Measurements from ENCODE around the gene LRRC8C. TPM values are rescaled to one million over a fixed set of nuclear protein-coding genes. Genes with fewer than 3 reads are reported as not detected.
"Not testable (repeated sequence)": the region's sequence is repeated elsewhere in the genome, so short reads cannot be mapped to it uniquely, and the experiment has no call there.

Gene LRRC8C
- polyA plus RNA-seq, 3 donors: 5.7 to 8.6 (median 6.7) TPM

DNA sequence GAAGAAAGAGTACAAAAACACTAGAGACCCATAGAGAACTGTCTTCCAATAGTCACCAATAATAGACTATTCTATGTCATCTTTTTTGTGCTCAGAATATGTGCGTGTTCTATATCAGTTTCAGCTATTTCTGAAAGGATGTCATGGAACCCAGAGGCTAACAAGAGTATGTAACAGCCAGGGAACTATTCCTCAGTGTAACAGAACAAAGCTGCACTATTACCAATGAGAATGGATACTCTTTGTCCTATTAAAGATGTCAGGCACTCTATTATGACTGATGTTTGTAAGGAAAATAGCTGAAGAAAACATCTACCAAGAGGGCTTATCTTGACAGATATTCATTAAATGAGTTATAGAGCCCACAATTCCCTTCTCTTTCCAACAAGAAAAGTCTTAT, 8.6 kb upstream of the LRRC8C start:
- no peak for DNase-seq (ENCODE audit: extremely low read depth in 1 of 11, low read depth in 9 of 11, low spot score in 4 of 11)

DNA sequence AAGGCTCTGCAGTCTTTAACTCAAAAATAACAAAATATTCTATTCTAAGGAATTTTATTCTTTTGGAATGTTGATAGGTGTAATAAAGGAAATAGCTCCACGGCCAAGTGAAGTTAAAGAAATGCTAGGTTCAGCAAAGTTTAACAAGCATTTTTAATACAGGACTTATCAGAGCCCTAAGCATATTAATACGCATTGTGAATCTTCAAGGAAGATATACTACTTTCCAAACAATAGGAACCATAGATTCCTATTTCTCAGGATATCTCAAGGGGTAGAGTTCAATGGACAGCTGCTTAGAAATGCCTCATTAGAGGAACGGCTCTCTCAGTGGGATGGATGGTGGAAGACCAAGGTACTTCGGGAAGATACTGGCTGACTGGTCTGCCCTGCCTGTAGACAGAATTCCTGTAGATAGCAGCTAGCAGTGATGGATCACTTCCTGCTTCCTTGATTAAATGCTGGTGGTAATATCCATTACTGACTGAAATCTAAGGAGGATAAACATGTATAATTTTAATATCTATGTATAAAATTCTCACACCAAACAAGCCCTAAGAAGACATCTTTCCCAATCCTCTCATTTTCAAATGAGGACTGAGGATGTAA, 8.1 kb upstream of the LRRC8C start:
- DNase-seq (ENCODE audit: extremely low read depth in 1 of 11, low read depth in 9 of 11, low spot score in 4 of 11): no peak

DNA sequence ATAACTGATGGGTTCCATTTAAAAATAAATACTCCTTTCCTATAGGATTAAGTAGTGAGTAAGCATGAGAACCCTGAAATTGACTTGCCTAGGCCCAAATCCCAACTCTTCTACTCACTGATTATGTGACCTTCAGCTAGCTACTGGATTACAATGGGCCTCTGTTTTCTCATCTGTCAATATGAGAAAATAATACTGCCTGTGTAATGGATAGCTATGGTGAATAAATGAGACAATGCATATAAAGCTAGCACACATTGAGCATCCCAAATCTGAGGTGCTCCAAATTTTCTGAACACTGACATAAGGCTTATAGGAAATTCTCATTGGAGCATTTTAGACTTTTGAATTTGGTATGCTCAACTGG, 5.3 kb upstream of the LRRC8C start:
- DNase-seq (ENCODE audit: extremely low read depth in 1 of 11, low read depth in 9 of 11, low spot score in 4 of 11): no peak

DNA sequence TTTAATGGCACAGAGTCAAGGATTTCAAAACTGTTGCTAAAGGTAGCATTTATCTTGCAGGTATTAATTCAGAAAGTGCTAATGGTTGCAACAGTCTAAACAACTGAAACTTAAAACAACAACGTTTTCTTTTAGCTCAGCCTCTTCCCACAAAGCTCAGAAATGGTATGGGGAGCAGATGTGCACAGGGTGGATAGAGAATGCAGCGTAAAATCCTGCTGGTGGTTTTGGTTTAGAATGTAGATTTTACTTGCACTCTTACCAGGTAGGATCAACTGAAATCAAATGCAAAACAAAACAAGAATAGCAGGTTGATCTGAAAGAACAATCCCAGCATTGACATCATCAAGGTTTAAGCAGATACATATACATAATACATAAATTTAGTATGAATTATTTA, 3.8 kb upstream of the LRRC8C start:
- no peak for DNase-seq (ENCODE audit: extremely low read depth in 1 of 11, low read depth in 9 of 11, low spot score in 4 of 11)

DNA sequence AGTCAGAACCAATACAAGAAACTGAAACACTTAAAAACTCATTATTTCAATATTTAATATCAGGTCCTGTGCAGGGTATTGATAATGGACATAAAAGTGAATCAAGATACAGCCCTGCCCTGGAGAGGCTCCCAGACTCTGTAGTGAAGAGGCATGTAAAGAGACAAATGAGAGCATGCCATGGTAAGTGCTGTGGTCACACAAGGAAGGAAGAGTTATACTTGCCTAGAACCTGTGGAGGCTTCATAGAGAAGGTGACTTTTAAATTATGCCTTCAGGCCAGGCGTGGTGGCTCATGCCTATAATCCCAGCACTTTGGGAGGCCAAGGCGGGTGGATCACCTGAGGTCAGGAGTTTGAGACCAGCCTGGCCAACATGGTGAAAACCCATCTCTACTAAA, 3.3 kb upstream of the LRRC8C start:
- DNase-seq (ENCODE audit: extremely low read depth in 1 of 11, low read depth in 9 of 11, low spot score in 4 of 11): not testable (repeated sequence)

DNA sequence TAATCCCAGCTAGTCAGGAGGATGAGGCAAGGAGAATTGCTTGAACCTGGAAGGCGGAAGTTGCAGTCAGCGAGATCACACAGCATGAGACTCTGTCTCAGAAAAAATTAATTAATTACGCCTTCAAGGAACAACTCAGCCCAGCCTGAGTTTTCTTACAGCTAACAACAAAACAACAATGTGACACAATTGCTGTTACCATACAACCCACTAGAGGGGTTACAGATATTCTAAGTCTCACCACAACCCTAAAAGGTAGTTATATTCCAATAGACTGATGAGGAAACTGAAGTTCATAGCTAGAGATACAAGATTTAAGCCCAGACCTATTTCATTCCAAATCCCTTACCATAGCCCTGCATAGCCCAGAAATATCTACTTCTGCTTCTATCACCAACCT, 2.9 kb upstream of the LRRC8C start:
- no peak for DNase-seq (ENCODE audit: extremely low read depth in 1 of 11, low read depth in 9 of 11, low spot score in 4 of 11)

DNA sequence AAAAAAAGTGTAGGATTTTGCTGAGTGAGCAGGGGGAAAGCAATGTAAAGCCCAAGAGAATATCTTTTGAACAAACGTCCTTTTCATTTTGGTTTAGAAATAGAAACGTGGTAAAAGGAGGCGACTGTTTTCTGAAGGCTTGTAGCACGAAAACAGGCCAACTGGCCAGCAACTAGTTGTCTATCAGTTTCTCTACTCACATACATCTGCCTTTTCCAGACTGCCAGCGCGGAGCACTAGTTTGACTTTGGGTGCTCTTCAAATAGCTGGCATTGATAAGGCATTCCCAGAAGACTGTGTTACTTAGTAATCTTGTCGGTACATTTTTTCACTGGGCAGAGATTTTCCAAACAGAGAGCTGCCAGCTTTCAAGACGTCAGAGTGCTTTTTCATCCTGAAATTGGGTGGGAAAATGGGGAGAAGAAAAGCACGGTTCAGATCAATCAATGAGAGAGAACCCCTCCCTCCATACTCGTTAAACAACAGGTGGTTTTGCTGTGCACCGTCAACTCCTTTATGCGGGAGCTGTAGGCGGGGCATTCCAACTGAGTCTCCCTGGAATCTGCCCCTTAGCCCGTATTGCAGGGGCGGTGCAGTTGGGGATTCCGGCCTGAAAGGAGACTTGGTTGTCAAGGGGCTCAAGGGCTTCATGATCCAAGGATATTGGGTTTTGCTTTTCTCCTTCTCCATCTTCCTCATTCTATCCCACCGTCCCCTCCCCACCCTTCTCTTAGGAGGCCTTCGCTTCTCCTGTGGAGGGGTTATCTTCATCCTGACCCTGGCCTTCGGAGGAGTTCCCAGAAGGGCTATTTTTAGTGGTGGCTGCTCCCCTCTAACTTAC, 884 bp upstream of the LRRC8C start:
- peak in 7 of 11 donors; percentile 7 to 42 (median 19) for DNase-seq (ENCODE audit: extremely low read depth in 1 of 11, low read depth in 9 of 11, low spot score in 4 of 11)

DNA sequence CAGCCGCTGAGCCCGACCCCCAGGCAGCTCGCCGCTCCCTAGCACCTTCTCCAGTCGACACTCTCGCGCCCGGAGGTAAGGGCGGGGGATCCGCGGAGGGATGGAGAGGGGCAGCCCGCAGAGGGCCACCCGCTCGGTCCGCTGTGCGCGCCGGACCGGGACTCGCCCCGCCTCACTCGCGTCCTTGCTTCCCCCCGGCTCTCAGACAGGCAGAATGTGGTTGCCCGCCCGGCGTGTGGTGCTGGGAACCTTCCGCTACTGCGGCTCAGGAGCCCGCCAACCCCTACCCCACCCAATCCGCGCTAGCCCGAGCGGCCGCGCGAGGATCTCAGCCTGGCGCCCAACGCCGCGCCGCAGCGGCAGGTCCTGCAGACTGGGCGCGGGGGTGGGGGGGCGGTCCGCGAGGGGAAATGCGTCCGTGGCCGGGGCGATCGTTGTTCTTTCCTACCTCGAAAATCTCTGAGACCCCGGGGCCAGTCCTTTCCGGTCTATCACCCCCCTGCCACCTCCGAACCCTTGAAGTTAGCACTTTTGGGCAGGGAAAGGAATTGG, 404 bp downstream of the LRRC8C start:
- peak in 9 of 11 donors; percentile 21 to 54 (median 37) for DNase-seq (ENCODE audit: extremely low read depth in 1 of 11, low read depth in 9 of 11, low spot score in 4 of 11)

DNA sequence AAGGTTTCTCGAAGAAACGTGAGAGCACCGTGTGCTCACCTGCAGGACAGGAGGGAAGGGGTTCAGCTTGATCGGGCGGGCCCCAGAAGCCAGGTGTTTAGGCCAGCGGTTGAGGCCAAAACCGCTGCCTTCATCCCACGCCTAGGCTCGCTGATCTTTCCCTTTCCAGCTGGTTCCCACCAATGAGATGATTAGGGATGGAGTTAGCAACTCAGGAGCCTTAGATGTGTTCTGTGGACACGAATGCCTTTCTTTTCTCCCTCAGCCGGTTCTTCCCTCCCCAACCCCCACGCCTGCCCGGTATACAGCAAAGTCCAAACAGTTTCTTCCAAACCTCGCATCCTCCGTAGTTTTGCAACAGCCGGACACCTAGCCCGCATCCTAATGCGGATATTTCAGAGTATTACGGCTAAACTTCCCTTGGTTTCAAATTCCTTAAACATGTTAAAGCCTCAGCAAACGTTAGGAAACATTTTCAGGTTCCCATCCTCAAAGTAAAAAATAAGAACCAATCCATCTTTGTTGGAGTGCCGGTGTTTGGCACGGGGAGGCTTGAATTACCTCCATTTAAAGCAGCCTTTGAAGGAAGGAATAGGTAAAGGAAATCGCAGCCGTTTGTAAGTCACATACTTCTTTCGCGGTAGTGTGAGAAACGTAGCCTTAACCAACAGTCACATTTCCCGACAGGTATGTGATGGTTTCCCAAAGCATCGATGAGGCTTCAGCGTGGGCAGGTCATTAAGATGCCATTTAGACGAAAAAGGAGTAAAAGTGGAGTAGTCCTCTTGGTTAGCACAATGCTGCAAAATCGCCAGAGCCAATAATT, 1.1 kb downstream of the LRRC8C start:
- DNase-seq (ENCODE audit: extremely low read depth in 1 of 11, low read depth in 9 of 11, low spot score in 4 of 11): peak in 8 of 11 donors; percentile 2 to 28 (median 14)

DNA sequence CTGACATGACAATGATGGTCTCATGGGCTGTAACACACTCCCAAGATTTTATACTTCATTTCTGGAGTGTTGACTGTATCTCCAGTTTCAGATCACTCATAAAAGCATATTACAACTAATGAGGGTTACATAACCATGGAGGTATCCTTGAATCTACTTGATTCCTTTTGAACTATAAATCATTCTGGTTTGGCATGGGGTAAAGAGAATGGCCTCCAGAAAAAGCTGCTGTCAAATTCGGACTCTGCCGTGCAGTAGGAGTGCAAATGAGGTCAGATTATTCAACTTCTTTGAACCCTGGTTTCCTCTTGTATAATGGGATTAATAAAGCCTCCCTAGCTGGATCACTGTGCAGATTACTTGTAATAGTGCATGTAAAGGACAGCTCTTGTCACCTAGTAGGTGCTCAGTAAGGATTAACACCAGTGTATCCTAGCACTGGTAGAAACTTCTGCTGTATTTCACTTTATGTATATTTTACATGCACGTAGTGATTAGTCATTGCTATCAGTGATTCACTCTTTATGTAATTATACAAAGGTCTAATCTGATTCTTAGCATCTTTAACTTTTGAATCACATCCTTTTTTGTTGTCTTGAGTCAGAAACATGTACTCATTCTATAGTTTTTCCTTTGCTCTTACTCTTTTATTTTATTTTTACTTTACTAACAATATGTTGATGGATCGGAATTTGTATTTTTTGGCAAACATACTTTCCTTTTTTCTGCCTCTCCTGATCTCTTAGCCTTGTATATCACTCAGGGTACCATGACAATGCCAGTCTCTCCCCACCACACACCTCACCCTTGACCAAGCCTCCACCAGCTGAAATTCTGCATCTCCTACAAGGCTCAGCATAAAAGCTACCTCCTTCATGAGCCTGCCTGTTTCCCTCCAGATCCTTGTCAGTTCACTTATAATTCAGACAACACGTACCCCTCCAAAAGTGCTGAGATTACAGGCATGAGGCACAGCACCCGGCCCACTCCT, 3.2 kb downstream of the LRRC8C start:
- no peak for DNase-seq (ENCODE audit: extremely low read depth in 1 of 11, low read depth in 9 of 11, low spot score in 4 of 11)

DNA sequence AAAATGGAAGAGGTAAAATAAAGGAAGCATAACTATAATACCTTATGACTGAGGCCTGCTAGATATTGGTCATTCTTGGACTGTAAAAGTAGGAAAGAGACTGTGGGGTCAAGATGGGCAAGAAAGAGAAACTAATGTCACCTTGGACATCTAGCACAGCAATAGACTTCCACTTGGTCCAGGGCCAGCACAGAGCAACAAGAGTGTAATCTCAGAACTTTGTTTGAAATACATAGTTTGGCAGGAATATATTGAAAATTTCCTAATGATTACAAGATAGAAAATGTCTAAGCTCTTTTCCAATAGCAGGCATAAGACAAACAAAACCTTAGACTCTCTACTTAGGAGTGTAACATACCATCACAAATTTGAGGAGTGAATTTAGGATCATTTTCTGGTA, 4.6 kb downstream of the LRRC8C start:
- no peak for DNase-seq (ENCODE audit: extremely low read depth in 1 of 11, low read depth in 9 of 11, low spot score in 4 of 11)

DNA sequence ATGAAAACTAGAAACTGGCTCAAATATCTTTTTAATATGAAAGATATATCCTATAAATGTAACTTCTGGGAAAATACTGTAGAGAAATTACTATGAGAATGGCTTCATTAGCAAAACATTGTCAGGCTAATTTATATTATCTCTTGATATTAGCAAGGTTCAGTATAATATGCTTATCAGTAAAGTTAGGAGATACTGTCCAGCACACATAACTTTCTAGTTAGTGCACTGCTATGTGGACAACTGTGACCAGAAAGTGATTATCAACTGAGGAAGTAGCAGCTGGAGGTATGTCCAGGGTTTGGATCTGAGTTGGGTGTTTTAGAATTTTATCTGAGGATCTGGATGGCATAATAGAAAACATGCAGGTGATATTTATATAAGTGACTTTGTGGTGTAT, 7.5 kb downstream of the LRRC8C start:
- no peak for DNase-seq (ENCODE audit: extremely low read depth in 1 of 11, low read depth in 9 of 11, low spot score in 4 of 11)

DNA sequence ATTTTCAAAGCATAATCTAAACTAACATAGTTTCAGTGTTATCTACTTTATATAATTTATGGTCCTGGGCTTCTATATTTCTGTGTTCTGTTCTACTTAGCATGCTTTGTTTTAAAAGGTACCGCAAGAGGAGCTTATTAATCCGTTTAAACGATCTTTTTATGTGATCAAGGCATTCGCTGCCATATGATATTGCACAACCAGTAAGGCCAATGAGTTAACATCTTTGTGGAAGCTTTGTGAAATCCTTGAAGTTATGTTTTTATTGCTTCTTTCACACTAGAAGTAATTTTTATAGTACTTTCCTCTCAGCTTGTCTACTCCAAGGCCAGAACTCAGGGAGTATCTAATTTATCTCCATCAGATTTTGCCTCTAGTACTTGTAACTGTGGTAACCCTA, 8.9 kb downstream of the LRRC8C start:
- no peak for DNase-seq (ENCODE audit: extremely low read depth in 1 of 11, low read depth in 9 of 11, low spot score in 4 of 11)

DNA sequence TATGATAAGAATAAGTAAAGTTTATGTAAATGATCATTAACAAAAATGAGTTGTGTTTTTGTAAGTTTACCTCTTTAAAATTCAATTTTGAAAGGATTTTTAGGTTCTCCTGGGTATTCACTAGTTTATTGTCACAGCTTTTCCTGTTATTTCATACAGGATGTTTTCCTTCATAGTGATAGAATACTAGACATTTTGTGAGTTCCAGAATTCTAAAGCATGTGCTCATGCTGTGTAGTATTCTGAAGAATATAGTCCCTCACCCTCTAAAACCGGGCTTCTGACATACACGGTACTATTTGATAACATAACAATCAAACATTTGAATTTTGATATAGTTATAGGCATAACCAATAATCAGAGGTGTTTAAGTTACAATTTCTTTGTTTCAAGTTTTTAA, 10.7 kb downstream of the LRRC8C start:
- DNase-seq (ENCODE audit: extremely low read depth in 1 of 11, low read depth in 9 of 11, low spot score in 4 of 11): no peak

DNA sequence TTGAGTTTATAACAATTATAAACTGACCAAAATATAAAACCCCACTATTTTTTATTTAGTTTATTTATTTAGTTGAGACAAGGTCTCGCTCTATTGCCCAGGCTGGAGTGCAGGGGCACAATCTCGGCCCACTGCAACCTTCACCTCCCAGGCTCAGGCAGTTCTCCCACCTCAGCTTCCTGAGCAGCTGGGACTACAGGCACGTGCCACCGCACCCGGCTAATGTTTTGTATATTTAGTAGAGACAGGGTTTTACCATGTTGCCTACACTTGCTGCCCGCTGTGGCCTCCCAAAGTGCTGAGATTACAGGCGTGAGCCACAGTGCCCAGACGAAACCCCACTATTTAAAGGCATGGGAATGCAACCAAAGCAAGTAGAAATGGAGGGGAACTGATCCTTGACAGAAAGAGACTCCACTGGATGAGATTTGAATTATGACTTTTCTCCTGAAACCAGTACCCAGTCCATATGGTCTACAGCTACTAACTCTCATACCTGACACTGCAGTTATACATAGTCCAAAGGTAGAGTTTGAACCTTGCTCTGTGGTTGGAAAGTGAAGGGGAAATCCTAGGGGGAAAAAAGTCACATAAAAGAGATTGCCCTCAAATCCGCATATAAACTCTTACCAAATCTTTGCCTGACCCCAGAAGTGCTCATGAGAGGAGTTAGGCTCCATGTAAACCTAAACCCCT, 11.3 kb downstream of the LRRC8C start:
- no peak for DNase-seq (ENCODE audit: extremely low read depth in 1 of 11, low read depth in 9 of 11, low spot score in 4 of 11)

DNA sequence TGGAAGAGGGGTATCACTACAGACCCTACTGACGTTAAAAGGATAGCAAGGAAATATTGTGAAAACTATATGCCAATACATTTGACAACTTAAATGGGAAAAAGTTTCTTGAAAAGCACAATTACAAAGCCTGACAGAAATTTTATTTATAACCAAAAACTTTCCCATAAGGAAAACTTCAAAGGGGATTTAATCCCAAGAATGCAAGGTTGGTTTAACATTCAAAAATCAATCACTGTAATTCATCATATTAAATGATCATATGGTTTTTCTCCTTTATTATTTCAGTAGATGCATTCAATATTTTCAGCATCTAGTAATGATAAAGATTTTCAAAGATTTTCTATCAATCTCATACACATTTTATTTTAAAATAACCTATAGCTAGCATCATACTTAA, 13.3 kb downstream of the LRRC8C start:
- no peak for DNase-seq (ENCODE audit: extremely low read depth in 1 of 11, low read depth in 9 of 11, low spot score in 4 of 11)

DNA sequence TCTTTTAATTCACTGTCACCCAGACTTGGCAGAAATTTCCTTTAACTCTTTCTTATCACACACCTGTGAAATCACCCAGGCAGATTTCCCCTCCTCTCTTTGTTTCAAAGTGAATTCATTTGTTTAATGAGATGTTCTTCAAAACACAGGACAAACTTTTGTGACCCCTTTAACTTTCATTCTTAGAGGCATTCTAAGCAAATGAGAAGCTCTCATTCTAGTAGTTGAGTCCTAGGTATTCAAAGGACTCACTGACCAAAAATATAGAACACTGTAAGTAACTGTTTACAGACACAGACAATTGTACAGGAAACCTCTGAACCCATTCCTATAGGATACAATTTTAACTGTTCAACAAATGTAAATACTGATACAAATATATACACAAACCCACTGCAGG, 16.9 kb downstream of the LRRC8C start:
- no peak for DNase-seq (ENCODE audit: extremely low read depth in 1 of 11, low read depth in 9 of 11, low spot score in 4 of 11)

DNA sequence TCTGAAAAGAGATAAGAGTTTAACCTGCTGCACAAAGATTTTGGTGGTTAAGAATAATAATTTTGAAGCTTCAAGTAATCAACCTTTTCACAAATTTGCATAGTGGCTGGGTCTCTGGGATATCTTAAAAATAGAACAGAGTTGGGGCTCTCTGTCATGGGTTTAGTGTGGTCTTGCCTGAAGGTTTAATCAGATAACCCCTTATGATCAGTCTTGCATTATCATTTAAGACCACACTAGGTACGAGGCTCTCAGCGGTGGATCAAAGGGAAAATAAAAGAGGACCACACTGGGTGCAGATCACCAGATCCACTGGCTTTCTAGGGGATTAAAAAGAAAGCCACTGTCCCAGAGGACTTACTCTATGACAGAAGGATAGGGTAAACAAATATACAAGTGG, 19.5 kb downstream of the LRRC8C start:
- no peak for DNase-seq (ENCODE audit: extremely low read depth in 1 of 11, low read depth in 9 of 11, low spot score in 4 of 11)

All from renal cortex interstitium (tissue), 11 donors.